Left ventricle myocardium superior (tissue), 1 donor: ENCODE data around the gene OFD1. TPM values are rescaled to one million over a fixed set of nuclear protein-coding genes. Genes with fewer than 3 reads are reported as not detected.

Source experiments
- total RNA-seq: library from RNA; stranded (reverse); fragmentation: NEBNext Ultra II Directional; extraction: Animal tissue kit (Norgen Biotek cat#: 25700); gene quantifications from one replicate; pipeline ENCODE4 v1.2.1, GENCODE V29; 2021
- donor health status: DM: no; HTN: yes; CAD: no; lungs with severe emphysema.

The OFD1 gene
- total RNA-seq, 1 donor from 2014 or later: 7.9 TPM

Other genes starting within 250 kb of the OFD1 start
- not detected for gene EGFL6, start 165.1 kb upstream of the OFD1 start, total RNA-seq
- 5.9 TPM for gene TCEANC, start 81.6 kb upstream of the OFD1 start, total RNA-seq
- 25.1 TPM for gene RAB9A, start 45.6 kb upstream of the OFD1 start, total RNA-seq
- 6.3 TPM for gene TRAPPC2, start 128 bp upstream of the OFD1 start, total RNA-seq
- gene GPM6B, start 82.3 kb downstream of the OFD1 start, total RNA-seq: 4.7 TPM